ENCODE measurements around the gene ARHGAP8.

Gene ARHGAP8

GRCh38 chr22:44707752-44708151, 44.6 kb upstream of the ARHGAP8 start:
- no peaks in the 10 kb centered on the region for H4K20me1 ChIP-seq (ENCODE audit: insufficient read depth, low read length, poor library complexity, severe bottlenecking)
- H3K4me2 ChIP-seq (ENCODE audit: low read depth, low read length, poor library complexity, severe bottlenecking): no peak overlapping the region
- TF ChIP-seq EZH2phosphoT487 (IDR thresholded peaks at IDR 0.05; ENCODE audit: borderline replicate concordance): no peak
- TF ChIP-seq CTCF (conservative IDR thresholded peaks at IDR 0.05; ENCODE audit: low read length): no peak
- H3K9ac ChIP-seq (ENCODE audit: low read depth, low read length, poor library complexity, severe bottlenecking): no peak overlapping the region
- H3K9me3 ChIP-seq (ENCODE audit: insufficient read depth, low read depth, low read length): no peaks in the 10 kb centered on the region
- H3K36me3 ChIP-seq (ENCODE audit: insufficient read depth, low read length): no peaks in the 10 kb centered on the region
- no peak overlapping the region for H2AFZ ChIP-seq (ENCODE audit: low read length)
- peaks cover 15% of the 10 kb centered on the region for H3K4me1 ChIP-seq (ENCODE audit: insufficient read depth, low read length, poor library complexity, severe bottlenecking)
- no peaks in the 10 kb centered on the region for H3F3A ChIP-seq (ENCODE audit: low read depth)
- H3K79me2 ChIP-seq (ENCODE audit: insufficient read depth, low read length): no peaks in the 10 kb centered on the region
- H3K4me3 ChIP-seq (ENCODE audit: low read length, poor library complexity, severe bottlenecking): no peak overlapping the region
- H3K27me3 ChIP-seq (ENCODE audit: insufficient read depth, low read length, poor library complexity, severe bottlenecking): no peaks in the 10 kb centered on the region
- H3K9me2 ChIP-seq (replicated peaks; ENCODE audit: low read depth, low read length): no peaks in the 10 kb centered on the region

DNA sequence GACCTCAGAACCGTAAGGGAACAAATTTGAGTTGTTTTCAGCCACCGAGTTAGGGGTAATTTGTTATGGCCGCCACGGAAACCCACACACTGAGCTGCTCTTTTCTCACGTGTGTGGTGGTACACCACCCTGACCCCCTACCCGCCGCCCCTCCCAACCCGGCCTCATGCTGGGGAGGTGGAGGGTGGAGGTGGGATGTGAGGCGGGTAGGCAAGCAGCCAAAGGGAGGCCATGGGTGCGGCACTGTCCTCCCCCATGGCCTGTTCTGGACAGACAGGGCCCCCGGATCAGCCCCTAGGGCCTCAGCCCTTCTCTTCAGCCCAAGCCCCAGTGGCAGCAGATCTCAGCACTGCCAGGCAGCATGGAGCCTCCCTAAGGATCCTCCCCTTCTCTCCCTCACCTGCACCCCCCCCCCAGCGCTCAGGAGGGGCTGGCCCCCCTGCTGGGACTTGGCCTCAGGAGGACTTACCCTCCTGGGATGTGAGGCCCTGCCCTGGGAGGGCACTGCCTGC, 42.4 kb upstream of the ARHGAP8 start:
- Histone ChIP-seq H3K27me3 (ENCODE audit: insufficient read depth, low read length, poor library complexity, severe bottlenecking) (no peaks in the 10 kb centered on the region), H3K4me1 (ENCODE audit: insufficient read depth, low read length, poor library complexity, severe bottlenecking) (peaks cover 15% of the 10 kb centered on the region), H4K20me1 (ENCODE audit: insufficient read depth, low read length, poor library complexity, severe bottlenecking) (no peaks in the 10 kb centered on the region), H3K9me3 (ENCODE audit: insufficient read depth, low read depth, low read length) (no peaks in the 10 kb centered on the region), H3K36me3 (ENCODE audit: insufficient read depth, low read length) (no peaks in the 10 kb centered on the region), H2AFZ (ENCODE audit: low read length) (no peak overlapping the region), H3F3A (ENCODE audit: low read depth) (no peaks in the 10 kb centered on the region), H3K4me3 (ENCODE audit: low read length, poor library complexity, severe bottlenecking) (no peak overlapping the region), H3K4me2 (ENCODE audit: low read depth, low read length, poor library complexity, severe bottlenecking) (no peak overlapping the region), H3K79me2 (ENCODE audit: insufficient read depth, low read length) (no peaks in the 10 kb centered on the region), H3K9ac (ENCODE audit: low read depth, low read length, poor library complexity, severe bottlenecking) (no peak overlapping the region), H3K9me2 (replicated peaks; ENCODE audit: low read depth, low read length) (no peaks in the 10 kb centered on the region)
- TF ChIP-seq CTCF (conservative IDR thresholded peaks at IDR 0.05; ENCODE audit: low read length): no peak
- TF ChIP-seq EZH2phosphoT487 (IDR thresholded peaks at IDR 0.05; ENCODE audit: borderline replicate concordance): no peak

DNA sequence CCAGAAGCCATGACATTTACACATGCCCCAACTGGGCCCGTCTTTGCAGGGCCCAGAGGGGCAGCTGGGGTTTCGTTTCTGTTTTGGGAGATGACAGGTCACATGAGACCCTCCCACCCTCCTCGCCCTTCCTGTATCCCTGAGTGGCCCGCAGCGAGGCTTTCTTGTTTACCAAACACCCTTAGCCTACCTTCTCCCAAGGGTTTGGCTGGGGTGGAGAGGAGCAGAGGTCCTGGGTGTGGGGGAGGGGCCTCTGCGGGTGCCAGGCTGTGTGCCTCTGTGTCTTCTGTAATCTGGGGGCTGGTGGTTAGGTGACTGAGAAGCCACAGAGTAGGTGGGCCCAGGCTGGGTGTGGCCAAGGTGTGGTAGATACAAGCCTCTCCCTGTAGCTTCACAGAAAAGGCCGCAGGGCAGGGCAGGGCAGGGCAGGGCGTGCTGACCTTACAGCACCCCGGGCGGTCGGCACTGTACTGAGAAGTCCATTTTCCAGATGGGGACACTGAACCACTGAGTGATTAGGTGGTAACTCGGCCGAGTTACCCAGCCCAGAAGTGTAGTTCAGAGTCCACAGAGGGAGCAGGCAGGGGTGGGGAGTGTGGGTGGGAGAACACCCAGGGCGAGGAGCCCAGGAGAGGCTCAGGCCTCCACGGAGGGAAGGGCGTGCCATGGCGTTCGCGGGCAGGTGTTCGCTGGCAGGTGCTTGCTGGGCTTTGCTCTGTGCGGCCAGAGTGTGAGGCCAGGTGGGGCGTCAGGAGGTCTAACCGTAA, 41.7 kb upstream of the ARHGAP8 start:
- Histone ChIP-seq H4K20me1 (ENCODE audit: insufficient read depth, low read length, poor library complexity, severe bottlenecking) (no peaks in the 10 kb centered on the region), H3K36me3 (ENCODE audit: insufficient read depth, low read length) (no peaks in the 10 kb centered on the region), H3K9me2 (replicated peaks; ENCODE audit: low read depth, low read length) (no peaks in the 10 kb centered on the region), H3K4me1 (ENCODE audit: insufficient read depth, low read length, poor library complexity, severe bottlenecking) (peaks cover 15% of the 10 kb centered on the region), H3K9me3 (ENCODE audit: insufficient read depth, low read depth, low read length) (no peaks in the 10 kb centered on the region), H3K4me3 (ENCODE audit: low read length, poor library complexity, severe bottlenecking) (no peak overlapping the region), H3F3A (ENCODE audit: low read depth) (no peaks in the 10 kb centered on the region), H3K4me2 (ENCODE audit: low read depth, low read length, poor library complexity, severe bottlenecking) (no peak overlapping the region), H3K9ac (ENCODE audit: low read depth, low read length, poor library complexity, severe bottlenecking) (no peak overlapping the region), H3K79me2 (ENCODE audit: insufficient read depth, low read length) (no peaks in the 10 kb centered on the region), H2AFZ (ENCODE audit: low read length) (no peak overlapping the region), H3K27me3 (ENCODE audit: insufficient read depth, low read length, poor library complexity, severe bottlenecking) (no peaks in the 10 kb centered on the region)
- TF ChIP-seq EZH2phosphoT487 (IDR thresholded peaks at IDR 0.05; ENCODE audit: borderline replicate concordance) (no peak), CTCF (conservative IDR thresholded peaks at IDR 0.05; ENCODE audit: low read length) (no peak)

Measured in Loucy (cell line).